Activated naive CD4-positive, alpha-beta T cell treated with Interleukin-2 at 50 U/mL for 16 hours (primary cell): Measurements from ENCODE around the gene MAK.
"Not testable (repeated sequence)": the region's sequence is repeated elsewhere in the genome, so short reads cannot be mapped to it uniquely, and the experiment has no call there.

Experiments
- DNase-seq: peaks from one replicate; pipeline ENCODE4 v3.0.0-alpha.2; 2020

Gene MAK

GRCh38 chr6:10771371-10771894 lies 66.9 kb downstream of the MAK start:
- no peak for DNase-seq

- DNase-seq: no peak
Measured at GRCh38 chr6:10769419-10769818, 68.9 kb downstream of the MAK start.

GRCh38 chr6:10763006-10763405 lies 75.3 kb downstream of the MAK start:
- no peak for DNase-seq

GRCh38 chr6:10759884-10760329 lies 78.4 kb downstream of the MAK start:
- DNase-seq: no peak

- no peak for DNase-seq
Measured at GRCh38 chr6:10759312-10759839, 79.0 kb downstream of the MAK start.

GRCh38 chr6:10756085-10756484 lies 82.3 kb downstream of the MAK start:
- DNase-seq: no peak

- not testable (repeated sequence) for DNase-seq
Measured at GRCh38 chr6:10751757-10752156, 86.6 kb downstream of the MAK start.

GRCh38 chr6:10750568-10750967 lies 87.8 kb downstream of the MAK start:
- DNase-seq: not testable (repeated sequence)

- no peak for DNase-seq
Measured at GRCh38 chr6:10749734-10750133, 88.6 kb downstream of the MAK start.

GRCh38 chr6:10747251-10747972 lies 90.9 kb downstream of the MAK start, which contains the start of gene TMEM14B:
TMEM14B (plus strand) TSS chr6:10747805; CDS start chr6:10749246, 1,441 bp downstream.
- DNase-seq: peak; percentile 100

- DNase-seq: no peak
Measured at GRCh38 chr6:10746915-10747250, 91.5 kb downstream of the MAK start.

- DNase-seq: no peak
Measured at GRCh38 chr6:10745116-10745515, 93.2 kb downstream of the MAK start.

- DNase-seq: no peak
Measured at GRCh38 chr6:10743515-10743914, 94.8 kb downstream of the MAK start.

- DNase-seq: no peak
Measured at GRCh38 chr6:10742251-10742650, 96.1 kb downstream of the MAK start.

GRCh38 chr6:10741643-10742042 lies 96.7 kb downstream of the MAK start:
- not testable (repeated sequence) for DNase-seq

GRCh38 chr6:10740061-10740460 lies 98.3 kb downstream of the MAK start:
- no peak for DNase-seq

GRCh38 chr6:10736731-10737130 lies 101.6 kb downstream of the MAK start:
- no peak for DNase-seq

- no peak for DNase-seq
Measured at GRCh38 chr6:10733863-10734262, 104.5 kb downstream of the MAK start.

GRCh38 chr6:10733151-10733715 lies 105.1 kb downstream of the MAK start:
- no peak for DNase-seq

GRCh38 chr6:10730254-10730653 lies 108.1 kb downstream of the MAK start:
- no peak for DNase-seq

- no peak for DNase-seq
Measured at GRCh38 chr6:10725716-10726115, 112.6 kb downstream of the MAK start.

- no peak for DNase-seq
Measured at GRCh38 chr6:10725044-10725443, 113.3 kb downstream of the MAK start.

GRCh38 chr6:10723567-10723881 lies 114.8 kb downstream of the MAK start:
- no peak for DNase-seq

- peak; percentile 87 for DNase-seq
Measured at GRCh38 chr6:10722820-10723566, 115.3 kb downstream of the MAK start, which contains the start of gene TMEM14C. TMEM14C (plus strand) TSS chr6:10723070; CDS start chr6:10724614, 1,544 bp downstream.
